ENCODE measurements around the gene SF3B1. TPM values are rescaled to one million over a fixed set of nuclear protein-coding genes. Genes with fewer than 3 reads are reported as not detected.
"Not testable (repeated sequence)": the region's sequence is repeated elsewhere in the genome, so short reads cannot be mapped to it uniquely, and the experiment has no call there.

SF3B1 gene
- total and polyA plus RNA-seq, 4 donors = 126 to 432 (median 232) TPM

DNA sequence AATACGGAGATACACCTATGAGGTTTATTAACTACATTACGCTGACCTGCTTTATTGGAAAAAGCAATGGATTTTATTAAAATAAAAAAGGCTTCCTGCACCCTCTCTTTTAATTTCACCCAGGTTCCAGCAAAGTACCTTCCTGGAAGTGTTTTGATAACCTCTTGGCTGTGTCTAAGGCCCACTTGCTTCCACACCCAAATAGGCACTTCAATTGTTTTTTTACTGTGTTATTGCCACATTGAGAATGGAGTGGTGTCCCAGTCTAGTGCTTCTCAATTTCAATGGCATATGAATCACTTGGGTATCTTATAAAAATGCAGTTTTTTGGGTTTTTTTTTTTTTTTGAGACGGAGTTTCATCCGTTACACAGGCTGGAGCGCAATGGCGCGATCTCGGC is 47.6 kb downstream of the SF3B1 start:
- no peaks in the 10 kb centered on the region for H3K9me3 ChIP-seq (ENCODE audit: control insufficient read depth in 4 of 4, insufficient read depth in 3 of 4, low read length in 3 of 4)
- H3K9ac ChIP-seq (ENCODE audit: insufficient read depth in 1 of 2, low read length in 2 of 2) = no peak overlapping the region
- H3K27ac ChIP-seq (ENCODE audit: low read depth in 1 of 2, low read length in 1 of 2) = no peak overlapping the region
- H3K36me3 ChIP-seq (ENCODE audit: control insufficient read depth in 4 of 4, insufficient read depth in 4 of 4, low read length in 4 of 4) = peaks cover 2 to 11% (median 9%) of the 10 kb centered on the region in 4 donors
- TF ChIP-seq, protein P1, sequence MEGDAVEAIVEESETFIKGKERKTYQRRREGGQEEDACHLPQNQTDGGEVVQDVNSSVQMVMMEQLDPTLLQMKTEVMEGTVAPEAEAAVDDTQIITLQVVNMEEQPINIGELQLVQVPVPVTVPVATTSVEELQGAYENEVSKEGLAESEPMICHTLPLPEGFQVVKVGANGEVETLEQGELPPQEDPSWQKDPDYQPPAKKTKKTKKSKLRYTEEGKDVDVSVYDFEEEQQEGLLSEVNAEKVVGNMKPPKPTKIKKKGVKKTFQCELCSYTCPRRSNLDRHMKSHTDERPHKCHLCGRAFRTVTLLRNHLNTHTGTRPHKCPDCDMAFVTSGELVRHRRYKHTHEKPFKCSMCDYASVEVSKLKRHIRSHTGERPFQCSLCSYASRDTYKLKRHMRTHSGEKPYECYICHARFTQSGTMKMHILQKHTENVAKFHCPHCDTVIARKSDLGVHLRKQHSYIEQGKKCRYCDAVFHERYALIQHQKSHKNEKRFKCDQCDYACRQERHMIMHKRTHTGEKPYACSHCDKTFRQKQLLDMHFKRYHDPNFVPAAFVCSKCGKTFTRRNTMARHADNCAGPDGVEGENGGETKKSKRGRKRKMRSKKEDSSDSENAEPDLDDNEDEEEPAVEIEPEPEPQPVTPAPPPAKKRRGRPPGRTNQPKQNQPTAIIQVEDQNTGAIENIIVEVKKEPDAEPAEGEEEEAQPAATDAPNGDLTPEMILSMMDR (IDR thresholded peaks at IDR 0.05; ENCODE audit: control extremely low read depth, extremely low read depth) = no peak
- DNase-seq (no peak), ATAC-seq (ENCODE audit: insufficient read depth, low FRiP score) (no peak)
- H3K4me1 ChIP-seq (ENCODE audit: control insufficient read depth in 5 of 5, insufficient read depth in 5 of 5, low read length in 5 of 5) = no peaks in the 10 kb centered on the region
- H3K4me3 ChIP-seq = no peak overlapping the region
- 87 to 97% methylated on average over 8 of the region's 8 CpGs for WGBS, 2 donors
- no peaks in the 10 kb centered on the region for H3K27me3 ChIP-seq (ENCODE audit: control insufficient read depth in 3 of 3, insufficient read depth in 3 of 3, low read length in 2 of 3)

DNA sequence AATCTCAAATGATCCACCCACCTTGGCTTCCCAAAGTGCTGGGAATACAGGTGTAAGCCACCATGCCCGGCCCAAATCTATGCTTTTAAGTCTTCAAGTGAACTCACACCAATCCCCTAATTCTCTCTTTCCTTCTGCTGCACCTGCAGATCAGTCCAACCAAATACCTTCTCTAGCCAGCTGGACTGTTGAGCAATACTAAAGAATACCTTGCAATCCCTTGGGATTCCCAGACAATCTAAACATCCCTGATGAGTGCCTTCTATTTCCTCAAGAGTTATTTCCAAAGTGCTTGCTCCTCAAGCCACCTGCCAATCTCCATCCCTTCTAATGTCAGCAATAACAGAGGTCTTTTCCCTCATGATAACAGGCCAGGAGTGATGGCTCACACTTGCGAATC is 48.6 kb downstream of the SF3B1 start:
- 94 to 99% methylated on average over 2 of the region's 2 CpGs for WGBS, 2 donors
- Histone ChIP-seq H3K9me3 (ENCODE audit: control insufficient read depth in 4 of 4, insufficient read depth in 3 of 4, low read length in 3 of 4) (no peaks in the 10 kb centered on the region), H3K36me3 (ENCODE audit: control insufficient read depth in 4 of 4, insufficient read depth in 4 of 4, low read length in 4 of 4) (peaks cover 1 to 4% (median 2%) of the 10 kb centered on the region in 4 donors), H3K9ac (ENCODE audit: insufficient read depth in 1 of 2, low read length in 2 of 2) (no peak overlapping the region), H3K4me3 (no peak overlapping the region), H3K4me1 (ENCODE audit: control insufficient read depth in 5 of 5, insufficient read depth in 5 of 5, low read length in 5 of 5) (no peaks in the 10 kb centered on the region), H3K27ac (ENCODE audit: low read depth in 1 of 2, low read length in 1 of 2) (no peak overlapping the region), H3K27me3 (ENCODE audit: control insufficient read depth in 3 of 3, insufficient read depth in 3 of 3, low read length in 2 of 3) (no peaks in the 10 kb centered on the region)
- ATAC-seq (ENCODE audit: insufficient read depth, low FRiP score) (no peak), DNase-seq (no peak)
- TF ChIP-seq, protein P1 (IDR thresholded peaks at IDR 0.05; ENCODE audit: control extremely low read depth, extremely low read depth) = no peak

DNA sequence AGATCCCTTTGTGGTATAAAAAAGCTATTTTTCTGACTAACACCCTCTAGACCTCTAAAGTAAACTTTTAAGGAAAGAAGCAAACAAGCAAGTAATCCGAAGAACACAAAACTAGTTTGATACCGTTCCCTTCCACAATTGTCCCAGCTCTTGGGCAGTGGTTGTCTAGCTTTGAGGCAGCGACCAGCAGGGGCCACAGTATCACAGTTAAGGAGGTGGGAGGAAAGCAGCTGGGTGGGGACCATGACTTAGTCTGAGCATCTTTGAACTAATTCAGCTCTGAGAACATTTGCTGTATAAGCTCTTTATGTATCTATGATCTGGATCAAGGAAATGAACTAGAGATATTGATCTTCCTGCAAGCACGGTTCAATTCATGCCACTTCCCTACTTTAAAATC is 51.0 kb downstream of the SF3B1 start:
- no peak overlapping the region for H3K27ac ChIP-seq (ENCODE audit: low read depth in 1 of 2, low read length in 1 of 2)
- no peaks in the 10 kb centered on the region for H3K27me3 ChIP-seq (ENCODE audit: control insufficient read depth in 3 of 3, insufficient read depth in 3 of 3, low read length in 2 of 3)
- no peak overlapping the region for H3K4me3 ChIP-seq
- no peaks in the 10 kb centered on the region for H3K4me1 ChIP-seq (ENCODE audit: control insufficient read depth in 5 of 5, insufficient read depth in 5 of 5, low read length in 5 of 5)
- 62 to 65% methylated on average over 4 of the region's 4 CpGs for WGBS, 2 donors
- H3K9ac ChIP-seq (ENCODE audit: insufficient read depth in 1 of 2, low read length in 2 of 2) = no peak overlapping the region
- no peaks in the 10 kb centered on the region for H3K9me3 ChIP-seq (ENCODE audit: control insufficient read depth in 4 of 4, insufficient read depth in 3 of 4, low read length in 3 of 4)
- ATAC-seq (ENCODE audit: insufficient read depth, low FRiP score) (no peak), DNase-seq (no peak)
- H3K36me3 ChIP-seq (ENCODE audit: control insufficient read depth in 4 of 4, insufficient read depth in 4 of 4, low read length in 4 of 4) = no peaks in the 10 kb centered on the region
- TF ChIP-seq, protein P1 (IDR thresholded peaks at IDR 0.05; ENCODE audit: control extremely low read depth, extremely low read depth) = no peak

DNA sequence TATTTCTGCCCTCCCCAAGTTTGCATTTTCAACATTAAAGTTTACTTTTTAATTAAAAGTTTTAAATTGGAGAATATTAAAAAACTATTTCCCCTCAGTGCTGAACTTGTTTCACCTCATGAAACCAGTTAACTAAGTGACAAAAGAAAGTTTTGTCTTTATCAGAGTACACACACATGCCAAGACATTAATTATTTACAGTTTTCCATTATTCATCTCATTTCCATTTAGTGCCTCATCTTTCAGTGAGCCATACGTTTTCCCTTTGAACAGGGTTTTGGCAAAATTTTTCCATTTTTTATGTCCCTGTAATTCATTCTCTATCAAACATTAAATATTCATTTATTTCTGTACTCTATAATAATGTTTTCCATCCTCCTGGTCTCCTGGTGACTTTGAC is 53.2 kb downstream of the SF3B1 start:
- no peak overlapping the region for H3K4me3 ChIP-seq
- peaks cover 0 to 3% (median 0%) of the 10 kb centered on the region in 5 donors for H3K4me1 ChIP-seq (ENCODE audit: control insufficient read depth in 5 of 5, insufficient read depth in 5 of 5, low read length in 5 of 5)
- WGBS, 2 donors = 89% methylated on average over 1 of the region's 1 CpG
- ATAC-seq (ENCODE audit: insufficient read depth, low FRiP score) (no peak), DNase-seq (no peak)
- H3K36me3 ChIP-seq (ENCODE audit: control insufficient read depth in 4 of 4, insufficient read depth in 4 of 4, low read length in 4 of 4) = no peaks in the 10 kb centered on the region
- no peak overlapping the region for H3K9ac ChIP-seq (ENCODE audit: insufficient read depth in 1 of 2, low read length in 2 of 2)
- no peaks in the 10 kb centered on the region for H3K27me3 ChIP-seq (ENCODE audit: control insufficient read depth in 3 of 3, insufficient read depth in 3 of 3, low read length in 2 of 3)
- TF ChIP-seq, protein P1 (IDR thresholded peaks at IDR 0.05; ENCODE audit: control extremely low read depth, extremely low read depth) = no peak
- no peak overlapping the region for H3K27ac ChIP-seq (ENCODE audit: low read depth in 1 of 2, low read length in 1 of 2)
- no peaks in the 10 kb centered on the region for H3K9me3 ChIP-seq (ENCODE audit: control insufficient read depth in 4 of 4, insufficient read depth in 3 of 4, low read length in 3 of 4)

DNA sequence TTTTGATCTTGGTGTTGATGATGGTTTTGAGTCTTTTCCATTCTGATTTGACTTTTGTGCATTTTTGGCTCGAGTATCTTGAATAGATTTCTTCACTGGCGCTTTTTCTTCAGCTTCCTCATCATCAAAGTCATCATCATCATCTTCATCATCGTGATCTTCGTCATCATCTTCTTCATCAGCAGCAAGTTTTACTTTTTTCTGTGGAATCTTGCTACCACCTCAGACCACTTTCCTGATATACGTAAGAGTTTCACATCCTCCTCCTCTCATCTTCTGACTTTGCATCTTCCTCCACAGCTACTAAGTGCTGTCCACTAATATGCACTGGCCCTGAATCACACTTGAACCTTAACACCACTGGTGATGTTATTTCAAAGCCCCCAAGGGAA is 54.9 kb downstream of the SF3B1 start:
- 83 to 87% methylated on average over 5 of the region's 5 CpGs for WGBS, 2 donors
- ATAC-seq (ENCODE audit: insufficient read depth, low FRiP score); H3K27ac ChIP-seq (ENCODE audit: low read depth in 1 of 2, low read length in 1 of 2); DNase-seq; H3K9me3 ChIP-seq (ENCODE audit: control insufficient read depth in 4 of 4, insufficient read depth in 3 of 4, low read length in 3 of 4); H3K27me3 ChIP-seq (ENCODE audit: control insufficient read depth in 3 of 3, insufficient read depth in 3 of 3, low read length in 2 of 3); H3K4me3 ChIP-seq; H3K36me3 ChIP-seq (ENCODE audit: control insufficient read depth in 4 of 4, insufficient read depth in 4 of 4, low read length in 4 of 4); H3K9ac ChIP-seq (ENCODE audit: insufficient read depth in 1 of 2, low read length in 2 of 2); H3K4me1 ChIP-seq (ENCODE audit: control insufficient read depth in 5 of 5, insufficient read depth in 5 of 5, low read length in 5 of 5): not testable (repeated sequence)
